GM21786 (cell line): ENCODE results near the gene SDK1.

Source experiments
- ATAC-seq: cut with Tn5 transposase; IDR thresholded peaks from one replicate; pipeline ENCODE4 v1.9.1; 2021; ENCODE audit not compliant: unreplicated experiment

The SDK1 gene

DNA sequence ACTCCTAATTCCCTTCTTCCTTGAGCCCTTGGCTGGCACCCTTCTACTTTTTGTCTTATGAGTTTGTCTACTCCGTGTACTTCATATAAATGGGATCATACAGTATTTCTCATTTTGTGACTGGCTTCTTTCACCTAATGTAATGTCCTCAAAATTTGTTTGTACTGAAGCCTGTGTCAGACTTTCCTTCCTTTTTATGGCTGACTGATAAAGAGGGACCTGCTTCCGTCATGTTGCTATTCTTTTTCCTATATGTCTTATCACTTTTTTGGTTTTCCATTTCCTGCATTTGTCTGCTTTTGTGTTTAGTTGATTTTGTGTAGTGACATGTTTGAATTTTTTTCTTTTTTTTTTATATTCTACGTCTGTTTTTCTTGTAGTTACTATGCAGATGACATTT is 470.9 kb downstream of the SDK1 start:
- no peak for ATAC-seq

GRCh38 chr7:3778345-3778744 is 477.3 kb downstream of the SDK1 start:
- no peak for ATAC-seq

- no peak for ATAC-seq
Measured at GRCh38 chr7:3780016-3780415, 479.0 kb downstream of the SDK1 start.

DNA sequence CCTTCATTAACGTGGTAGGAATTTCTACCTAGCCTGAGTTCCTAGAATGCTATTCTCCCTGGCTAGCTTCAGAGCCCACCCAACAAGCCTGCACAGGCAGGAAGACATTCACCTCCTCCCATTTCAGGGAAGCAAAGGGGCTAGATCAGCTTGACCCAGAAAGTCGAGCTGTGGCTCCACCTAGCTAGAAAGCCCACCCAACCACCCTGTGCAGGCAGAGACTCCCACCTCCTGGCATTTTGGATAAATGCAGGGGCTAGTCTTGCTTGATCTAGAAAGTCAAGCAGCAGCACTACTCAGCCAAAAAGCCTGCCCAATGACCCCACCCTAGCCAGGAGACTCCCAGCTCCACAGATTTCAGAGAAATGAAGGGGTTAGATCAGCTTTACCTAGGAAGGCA is 479.5 kb downstream of the SDK1 start:
- ATAC-seq, result no peak

GRCh38 chr7:3781607-3782006 is 480.6 kb downstream of the SDK1 start:
- no peak for ATAC-seq

- no peak for ATAC-seq
Measured at GRCh38 chr7:3787717-3788264, 486.7 kb downstream of the SDK1 start.

GRCh38 chr7:3790803-3791202 is 489.8 kb downstream of the SDK1 start:
- no peak for ATAC-seq

DNA sequence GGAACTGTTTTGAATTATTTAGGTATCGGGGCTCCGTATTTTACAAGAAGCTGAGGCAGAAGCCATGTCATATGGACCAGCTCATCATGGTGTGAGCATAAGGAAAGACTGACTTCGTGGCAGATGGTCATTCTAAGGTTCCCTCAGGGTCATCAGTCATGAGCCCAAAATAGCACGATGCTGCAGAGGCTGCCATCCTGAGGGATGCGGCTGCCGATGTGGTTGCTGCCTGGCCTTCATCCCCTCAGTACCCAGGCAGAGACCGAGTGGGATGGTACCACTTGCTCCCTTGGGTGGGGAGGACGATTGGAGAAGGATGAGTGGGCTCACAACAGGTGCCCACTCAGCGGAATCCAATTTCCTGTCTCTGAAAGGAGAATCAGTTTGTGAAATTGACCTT is 490.3 kb downstream of the SDK1 start:
- no peak for ATAC-seq

- ATAC-seq, result no peak
Measured at GRCh38 chr7:3795141-3795540, 494.1 kb downstream of the SDK1 start.

- ATAC-seq, result no peak
Measured at GRCh38 chr7:3795781-3796180, 494.7 kb downstream of the SDK1 start.

- ATAC-seq, result no peak
Measured at GRCh38 chr7:3805151-3805550, 504.1 kb downstream of the SDK1 start.

- ATAC-seq, result no peak
Measured at GRCh38 chr7:3806516-3806915, 505.5 kb downstream of the SDK1 start.

- no peak for ATAC-seq
Measured at GRCh38 chr7:3807824-3808223, 506.8 kb downstream of the SDK1 start.

DNA sequence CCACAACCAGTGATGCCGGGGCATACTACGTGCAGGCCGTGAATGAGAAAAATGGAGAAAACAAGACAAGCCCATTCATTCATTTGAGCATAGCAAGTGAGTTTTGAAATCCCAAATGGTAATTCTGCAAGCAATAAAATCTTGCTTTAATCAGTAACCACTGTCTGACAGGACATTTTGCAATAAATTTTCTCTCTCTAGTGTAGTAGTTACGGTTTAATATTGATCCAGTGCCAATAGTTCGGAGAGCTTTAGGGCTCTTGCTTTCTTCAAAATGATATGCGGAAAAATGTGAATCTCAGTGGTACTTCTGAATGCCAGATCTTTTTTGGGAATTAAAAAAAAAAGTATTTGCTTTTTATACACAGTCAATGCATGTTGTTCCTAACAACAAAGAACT is 520.4 kb downstream of the SDK1 start:
- no peak for ATAC-seq

GRCh38 chr7:3825491-3825890 is 524.4 kb downstream of the SDK1 start:
- ATAC-seq, result no peak

DNA sequence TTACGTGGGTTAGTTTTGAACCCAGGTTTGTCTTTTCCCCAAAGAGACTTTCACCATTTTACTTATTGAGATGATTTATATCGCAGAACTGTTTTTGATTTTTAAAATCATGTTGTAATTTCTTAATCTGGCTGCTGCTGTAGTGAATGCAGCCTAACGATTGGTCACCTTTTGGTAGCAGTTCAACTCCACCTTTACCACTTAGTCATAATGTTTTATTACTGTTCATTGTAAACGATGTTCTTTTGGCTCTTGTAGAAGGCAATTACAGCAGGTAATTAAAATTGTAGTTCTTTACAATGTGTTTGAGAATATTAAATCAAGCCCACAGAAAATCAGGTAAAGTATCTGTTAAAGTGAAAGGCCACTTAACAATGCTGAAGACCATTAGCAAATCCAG is 531.1 kb downstream of the SDK1 start:
- ATAC-seq, result no peak

GRCh38 chr7:3835109-3835508 is 534.1 kb downstream of the SDK1 start:
- no peak for ATAC-seq

- no peak for ATAC-seq
Measured at GRCh38 chr7:3836855-3837254, 535.8 kb downstream of the SDK1 start.

GRCh38 chr7:3844540-3845151 is 543.6 kb downstream of the SDK1 start:
- no peak for ATAC-seq

GRCh38 chr7:3846738-3847137 is 545.7 kb downstream of the SDK1 start:
- no peak for ATAC-seq

DNA sequence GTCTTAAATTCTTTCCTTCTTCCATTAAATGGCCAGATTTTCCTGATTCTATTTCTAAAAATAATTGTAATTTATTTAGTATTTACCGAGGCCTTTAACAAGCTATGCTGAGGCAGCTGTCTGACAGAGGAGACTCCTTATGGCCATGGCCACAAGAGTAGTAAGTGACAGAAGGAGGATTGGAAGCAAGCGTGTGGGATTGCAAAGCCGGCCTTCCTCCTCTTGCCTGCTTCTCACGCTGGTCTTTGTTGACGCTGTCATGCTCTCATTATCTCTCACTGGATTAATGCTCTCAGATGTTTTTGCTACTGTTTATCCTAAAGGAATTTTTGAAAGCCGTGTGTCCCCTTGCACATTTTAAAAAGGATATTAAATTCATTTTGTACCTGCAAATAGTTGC is 546.3 kb downstream of the SDK1 start:
- ATAC-seq, result no peak

GRCh38 chr7:3859431-3859830 is 558.4 kb downstream of the SDK1 start:
- no peak for ATAC-seq

- no peak for ATAC-seq
Measured at GRCh38 chr7:3860932-3861331, 559.9 kb downstream of the SDK1 start.
